Measurements from ENCODE around the gene P2RX3.
A peak's percentile ranks its signal among the peaks of the same experiment; 100 is the strongest.
"Not testable (repeated sequence)": the region's sequence is repeated elsewhere in the genome, so short reads cannot be mapped to it uniquely, and the experiment has no call there.

Gene P2RX3

GRCh38 chr11:57403003-57403801 lies 65.0 kb downstream of the P2RX3 start:
- DNase-seq: not testable (repeated sequence)

- DNase-seq: peak in 1 of 2 donors; percentile 21
Measured at GRCh38 chr11:57403802-57404147, 65.6 kb downstream of the P2RX3 start.

DNA sequence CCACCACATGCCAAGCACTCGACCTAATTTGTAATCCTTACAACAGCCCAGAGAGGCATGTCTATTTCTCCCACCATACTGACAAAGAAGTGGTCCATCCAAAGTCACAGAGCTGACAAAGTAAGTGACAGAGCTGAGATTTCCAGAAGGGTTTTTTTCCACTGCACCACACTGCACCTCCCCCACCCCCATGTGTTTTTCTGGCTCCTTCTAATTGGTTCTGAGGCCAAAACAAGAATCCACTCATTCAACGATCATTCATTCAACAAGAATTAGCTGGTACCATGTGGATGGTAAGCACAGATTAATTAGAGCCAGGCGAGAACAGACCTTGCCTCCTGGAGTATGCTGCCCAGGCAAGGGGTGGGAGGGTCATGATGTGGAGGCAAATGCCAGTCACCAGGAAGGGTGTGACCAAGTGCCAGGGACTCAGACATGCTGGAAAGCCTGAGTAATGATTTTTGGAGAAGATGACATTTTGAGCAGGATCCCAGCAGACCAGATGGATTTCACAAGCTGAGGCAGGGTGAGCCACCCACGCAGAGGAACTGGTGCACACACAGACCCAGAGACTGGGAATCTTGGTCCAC lies 67.2 kb downstream of the P2RX3 start:
- DNase-seq: peak; percentile 69 to 85

DNA sequence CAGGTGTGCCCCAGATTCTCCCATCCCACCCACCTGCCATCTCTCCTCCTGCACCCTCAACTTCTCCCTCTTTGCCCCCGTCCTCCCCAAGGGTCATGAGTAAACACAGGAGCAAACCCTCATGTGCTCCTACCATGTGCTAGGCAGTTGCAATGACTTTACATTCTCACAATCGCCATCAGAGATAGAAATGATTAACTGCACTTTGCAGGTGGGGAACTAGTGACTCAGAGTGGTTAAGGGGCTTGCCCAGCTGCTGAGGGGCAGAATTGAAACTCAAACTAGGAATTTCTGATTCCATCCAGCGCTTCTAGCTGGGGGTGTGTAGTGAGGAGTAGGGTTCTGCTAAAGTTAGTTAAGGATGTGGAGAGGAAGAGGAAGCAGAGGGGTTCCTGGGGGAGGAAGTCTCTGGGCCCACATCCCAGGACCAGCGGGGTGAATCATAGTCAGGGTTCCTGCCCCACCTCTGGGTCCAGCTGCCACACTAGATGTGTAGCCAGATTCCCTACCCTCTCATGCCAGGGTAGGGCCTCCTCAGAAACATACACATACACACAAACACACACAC lies 68.3 kb downstream of the P2RX3 start:
- DNase-seq: peak; percentile 84 to 94

DNA sequence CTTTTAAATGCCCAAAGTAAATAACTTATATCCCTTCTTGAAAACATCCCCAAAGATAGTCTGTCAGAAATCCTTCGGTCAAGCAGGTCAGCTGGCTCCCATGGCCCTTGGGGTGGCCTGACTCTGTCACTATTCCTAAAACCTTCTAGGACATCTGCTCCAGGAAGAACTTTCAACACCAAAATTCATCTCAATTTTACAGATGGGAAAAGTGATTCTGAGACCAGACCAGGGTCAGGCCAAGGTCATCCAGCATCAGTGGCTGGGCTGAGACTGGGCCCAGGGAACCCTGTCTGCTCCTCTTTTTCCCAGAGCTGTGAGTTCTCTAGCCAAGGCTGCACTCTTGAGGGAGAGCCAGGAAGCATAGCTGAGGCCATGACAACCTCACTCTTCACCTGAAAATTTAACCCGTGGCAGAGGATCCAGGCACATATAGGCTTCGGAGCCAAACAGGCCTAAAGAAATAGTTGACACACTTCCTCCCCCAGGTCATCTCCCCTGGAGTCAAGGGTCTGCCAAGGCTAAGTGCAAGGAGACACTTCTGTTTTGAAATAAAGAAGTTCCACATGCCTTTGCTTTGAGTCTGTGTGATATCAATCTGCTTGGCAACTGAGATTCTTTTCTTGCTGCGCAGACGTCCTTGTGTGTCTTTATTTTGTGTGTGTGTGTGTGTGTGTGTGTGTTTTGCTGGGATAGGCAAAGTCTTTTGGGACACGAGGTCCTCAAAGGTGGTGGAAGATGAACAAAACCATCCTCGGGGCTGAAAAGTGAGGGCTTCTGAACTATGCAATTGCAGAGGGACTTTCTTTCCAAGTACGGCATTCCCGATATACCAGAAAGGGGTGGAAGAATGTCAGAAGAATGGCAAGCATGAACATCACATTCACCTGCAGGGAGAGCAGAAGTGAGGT lies 69.1 kb downstream of the P2RX3 start:
- DNase-seq: no peak

DNA sequence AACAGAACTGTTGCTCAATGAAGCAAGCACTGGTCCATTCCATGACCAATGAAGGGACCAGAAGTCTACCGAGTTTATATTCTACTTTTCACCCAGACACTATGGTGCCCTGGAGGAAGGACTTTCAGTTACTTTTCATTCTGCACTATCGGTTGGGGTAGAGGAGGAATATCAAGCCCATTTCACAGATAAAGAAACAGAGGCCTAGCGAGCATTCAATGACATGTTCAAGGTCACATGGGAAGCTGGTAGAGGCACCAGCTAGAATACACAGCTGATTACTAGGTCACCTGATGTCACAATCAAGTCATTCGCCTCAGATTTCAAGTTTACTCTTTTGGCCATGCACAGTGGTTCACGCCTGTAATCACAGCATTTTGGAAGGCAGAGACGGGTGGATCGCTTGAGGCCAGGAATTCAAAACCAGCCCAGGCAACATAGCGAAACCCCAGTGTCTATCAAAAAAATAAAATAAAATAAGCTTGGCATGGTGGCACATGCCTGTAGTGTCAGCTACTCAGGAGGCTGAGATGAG lies 69.9 kb downstream of the P2RX3 start:
- DNase-seq: no peak

- no peak for DNase-seq
Measured at GRCh38 chr11:57408771-57409170, 70.6 kb downstream of the P2RX3 start.

GRCh38 chr11:57409321-57410100 lies 71.4 kb downstream of the P2RX3 start:
- DNase-seq: no peak

GRCh38 chr11:57410287-57410686 lies 72.1 kb downstream of the P2RX3 start:
- peak; percentile 12 to 69 for DNase-seq

GRCh38 chr11:57413681-57414080 lies 75.5 kb downstream of the P2RX3 start:
- DNase-seq: no peak

- no peak for DNase-seq
Measured at GRCh38 chr11:57414612-57415212, 76.6 kb downstream of the P2RX3 start.

- DNase-seq: no peak
Measured at GRCh38 chr11:57416436-57416835, 78.3 kb downstream of the P2RX3 start.

GRCh38 chr11:57417056-57417455 lies 78.9 kb downstream of the P2RX3 start:
- DNase-seq: peak; percentile 50 to 66

- no peak for DNase-seq
Measured at GRCh38 chr11:57418131-57418530, 80.0 kb downstream of the P2RX3 start.

DNA sequence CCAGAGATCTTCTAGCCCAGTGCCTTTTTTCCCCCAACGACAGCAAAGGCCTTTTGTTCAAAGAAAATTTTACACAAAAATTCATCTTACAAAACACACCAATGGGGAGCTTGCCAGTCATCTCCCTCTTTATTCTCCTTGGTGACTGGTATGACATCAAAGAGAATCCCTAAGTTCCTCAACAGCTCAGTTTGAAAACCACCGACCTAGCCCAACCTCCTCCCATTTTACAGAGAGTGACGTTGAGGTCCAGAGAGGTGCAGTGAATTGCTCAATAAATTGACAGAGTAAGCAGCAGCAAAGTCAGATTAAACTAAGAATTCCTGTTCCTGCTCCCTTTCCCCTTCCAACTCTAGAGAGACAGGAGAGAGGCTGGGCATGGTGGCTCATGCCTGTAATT lies 81.0 kb downstream of the P2RX3 start:
- no peak for DNase-seq

GRCh38 chr11:57421066-57421465 lies 82.9 kb downstream of the P2RX3 start:
- no peak for DNase-seq

GRCh38 chr11:57421805-57422204 lies 83.7 kb downstream of the P2RX3 start:
- no peak for DNase-seq
